HG02763 (cell line): Measurements from ENCODE around the gene TTN.

Experiments
- ATAC-seq: cut with Tn5 transposase; IDR thresholded peaks from one replicate; pipeline ENCODE4 v1.9.1; 2021; ENCODE audit warnings: mild to moderate bottlenecking, moderate library complexity; ENCODE audit not compliant: unreplicated experiment

Gene TTN

GRCh38 chr2:178807227-178808008 lies at the start of gene TTN:
TSS of gene TTN (minus strand) at chr2:178807423. CDS start at chr2:178804642, 2,781 bp downstream.
- no peak for ATAC-seq

GRCh38 chr2:178855151-178855550 lies 47.9 kb upstream of the TTN start:
- ATAC-seq: no peak

- no peak for ATAC-seq
Observed at GRCh38 chr2:178848335-178848734, 41.1 kb upstream of the TTN start.

- no peak for ATAC-seq
Observed at GRCh38 chr2:178846458-178846802, 39.2 kb upstream of the TTN start.

- ATAC-seq: no peak
Observed at GRCh38 chr2:178845566-178846457, 38.6 kb upstream of the TTN start.

- ATAC-seq: no peak
Observed at GRCh38 chr2:178844701-178845100, 37.5 kb upstream of the TTN start.

- ATAC-seq: no peak
Observed at GRCh38 chr2:178844269-178844668, 37.0 kb upstream of the TTN start.

GRCh38 chr2:178843697-178844096 lies 36.5 kb upstream of the TTN start:
- no peak for ATAC-seq

GRCh38 chr2:178836807-178837206 lies 29.6 kb upstream of the TTN start:
- no peak for ATAC-seq

- no peak for ATAC-seq
Observed at GRCh38 chr2:178834086-178834485, 26.9 kb upstream of the TTN start.

GRCh38 chr2:178833382-178833781 lies 26.2 kb upstream of the TTN start:
- ATAC-seq: no peak

GRCh38 chr2:178830451-178830850 lies 23.2 kb upstream of the TTN start:
- no peak for ATAC-seq

GRCh38 chr2:178829981-178830380 lies 22.8 kb upstream of the TTN start:
- no peak for ATAC-seq

GRCh38 chr2:178829299-178829960 lies 22.2 kb upstream of the TTN start:
- no peak for ATAC-seq

- ATAC-seq: no peak
Observed at GRCh38 chr2:178828486-178828881, 21.3 kb upstream of the TTN start.

- ATAC-seq: no peak
Observed at GRCh38 chr2:178827739-178828485, 20.7 kb upstream of the TTN start.

GRCh38 chr2:178827111-178827510 lies 19.9 kb upstream of the TTN start:
- ATAC-seq: no peak

GRCh38 chr2:178825183-178825582 lies 18.0 kb upstream of the TTN start:
- no peak for ATAC-seq

GRCh38 chr2:178824181-178824580 lies 17.0 kb upstream of the TTN start:
- ATAC-seq: no peak

- peak; percentile 93 for ATAC-seq
Observed at GRCh38 chr2:178819992-178820391, 12.8 kb upstream of the TTN start.
